NCI-H748 (cell line): ENCODE data around the gene AGAP2.
"Not testable (repeated sequence)": the region's sequence is repeated elsewhere in the genome, so short reads cannot be mapped to it uniquely, and the experiment has no call there.

Experiments
- DNase-seq: peaks from one replicate; lab custom pipeline; 2025; ENCODE audit not compliant: unreplicated experiment; lab: John Stamatoyannopoulos, UW

AGAP2 gene

DNA sequence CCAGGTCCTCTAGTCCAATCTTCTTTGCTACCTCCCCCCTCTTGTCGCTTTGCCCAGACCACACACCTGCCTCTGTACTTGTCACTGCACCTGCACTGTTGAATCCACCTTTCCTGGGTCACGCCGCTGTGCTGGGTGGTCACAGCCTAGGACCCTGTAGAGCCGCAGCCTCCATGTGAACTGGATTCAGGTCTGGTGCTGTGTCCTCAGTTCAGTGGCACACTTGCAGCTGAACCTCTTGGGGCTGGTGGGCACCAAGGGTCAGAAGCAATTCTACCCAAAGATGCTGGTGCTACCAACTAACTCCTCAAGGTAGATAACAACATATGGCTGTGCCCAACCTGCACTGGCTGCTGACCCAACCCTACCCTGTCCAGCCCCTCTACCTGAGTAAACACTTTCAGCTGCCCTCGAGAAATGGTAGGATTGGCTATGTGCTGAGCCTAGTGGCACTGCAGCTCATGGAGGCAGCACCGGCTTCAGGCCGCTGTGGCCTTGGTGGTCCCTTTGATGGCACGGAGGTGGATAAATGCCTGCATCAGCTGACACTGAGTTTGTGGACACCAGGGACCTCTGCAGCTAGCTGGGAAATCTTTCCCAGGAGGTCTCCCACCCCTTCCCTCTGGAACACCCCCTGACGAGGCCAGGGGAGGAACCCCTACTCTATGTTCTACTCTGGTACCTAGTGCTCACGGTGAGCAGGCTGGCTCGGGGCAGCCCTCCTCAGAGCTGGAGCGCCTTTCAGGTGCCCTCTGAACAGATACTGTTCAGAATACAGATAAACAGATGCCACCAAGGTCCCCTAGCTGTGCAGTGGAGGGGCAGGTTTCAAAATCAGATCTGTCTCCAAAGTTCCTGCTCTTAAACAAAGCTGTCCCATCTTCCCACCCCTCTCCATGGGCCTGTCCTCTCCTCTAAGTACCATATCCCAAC, 14.3 kb downstream of the AGAP2 start:
- DNase-seq, result no peak

DNA sequence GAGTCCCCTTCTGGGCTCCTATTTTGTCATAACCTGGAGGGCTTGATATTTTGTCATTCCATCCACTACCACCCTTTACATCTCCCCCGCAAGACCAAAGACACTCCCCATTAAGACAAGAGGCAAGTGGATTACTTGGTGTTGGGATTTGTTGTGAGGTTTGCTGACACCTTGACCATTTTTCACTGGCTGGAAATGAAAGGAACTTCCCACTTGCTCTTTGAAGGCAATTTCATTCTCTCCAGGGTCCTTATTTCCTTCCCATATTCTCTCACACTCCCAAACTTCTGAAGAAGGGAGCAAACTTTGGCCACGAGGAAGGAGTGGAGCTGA, 14.9 kb downstream of the AGAP2 start:
- DNase-seq, result no peak

DNA sequence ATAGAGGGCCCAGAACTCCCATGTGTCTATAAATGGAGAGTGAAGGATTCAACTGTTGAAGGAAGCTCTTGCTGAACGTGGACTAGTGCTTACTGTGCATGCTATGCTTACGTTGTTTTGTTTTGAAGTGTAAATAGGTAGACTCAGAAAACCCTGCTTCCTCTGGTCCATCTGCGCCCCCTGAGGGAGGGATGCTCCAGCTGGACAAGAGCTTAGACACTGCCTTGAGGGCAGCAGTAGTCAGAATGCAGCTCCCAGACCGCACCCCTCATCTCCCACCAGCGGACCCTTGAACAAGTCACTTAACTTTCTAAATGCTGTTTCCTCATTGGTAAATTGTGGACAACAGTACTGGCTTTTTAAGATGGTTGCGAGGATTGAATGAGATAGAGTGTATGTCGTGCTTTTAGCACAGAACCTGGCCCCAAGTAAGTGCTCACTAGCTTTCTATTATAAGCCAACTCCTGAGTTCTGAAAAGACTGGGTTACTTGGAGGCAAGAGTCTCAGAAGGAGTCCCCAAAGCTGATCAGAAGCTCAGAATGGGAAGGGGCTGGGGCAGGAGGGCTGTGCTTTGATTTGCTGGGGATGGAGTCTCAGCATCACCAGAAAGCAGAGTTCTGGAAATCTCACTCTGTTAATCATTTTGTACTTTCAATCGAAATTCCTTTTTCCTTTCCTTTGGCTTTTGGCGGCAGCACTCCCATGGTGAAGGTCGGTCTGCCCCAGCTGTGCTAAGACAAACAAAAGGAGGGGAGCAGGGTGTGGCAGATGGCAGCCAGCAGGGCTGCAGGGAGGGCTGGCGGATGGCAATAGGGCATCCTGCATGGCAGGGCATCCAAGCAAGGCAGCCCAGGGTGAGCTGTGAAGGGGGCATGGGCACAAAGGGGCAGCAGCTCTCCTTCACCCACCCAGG, 15.6 kb downstream of the AGAP2 start:
- DNase-seq, result peak; percentile 54

DNA sequence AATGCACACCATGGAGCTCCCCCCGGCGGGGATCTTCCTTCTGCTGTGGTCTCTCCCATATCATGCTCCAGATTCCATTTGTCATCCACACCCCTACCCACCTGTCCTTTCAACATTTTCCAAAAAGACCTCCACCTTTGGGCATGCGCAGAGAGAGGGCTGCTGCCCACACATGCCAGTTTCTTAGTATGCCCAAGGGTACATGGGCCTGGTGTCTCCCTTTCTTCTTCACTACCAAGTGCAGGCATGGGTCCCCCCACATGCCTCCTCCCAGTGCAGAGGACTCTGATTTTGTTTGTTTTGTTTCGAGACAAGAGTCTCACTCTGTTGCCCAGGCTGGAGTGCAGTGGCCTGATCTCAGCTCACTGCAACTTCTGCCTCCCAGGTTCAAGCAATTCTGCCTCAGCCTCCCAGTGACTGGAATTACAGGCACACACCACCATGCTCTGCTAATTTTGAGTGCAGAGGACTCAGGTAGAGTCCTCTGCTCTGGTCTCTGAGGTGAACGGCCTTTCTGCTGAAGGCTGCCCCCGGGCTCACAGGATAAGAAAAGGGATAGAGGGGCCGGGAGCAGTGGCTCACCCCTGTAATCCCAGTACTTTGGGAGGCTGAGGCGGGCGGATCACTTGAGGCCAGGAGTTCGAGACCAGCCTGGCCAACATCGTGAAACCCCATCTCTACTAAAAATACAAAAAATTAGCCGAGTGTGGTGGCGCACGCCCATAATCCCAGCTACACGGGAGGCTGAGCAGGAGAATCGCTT, 16.5 kb downstream of the AGAP2 start:
- not testable (repeated sequence) for DNase-seq

DNA sequence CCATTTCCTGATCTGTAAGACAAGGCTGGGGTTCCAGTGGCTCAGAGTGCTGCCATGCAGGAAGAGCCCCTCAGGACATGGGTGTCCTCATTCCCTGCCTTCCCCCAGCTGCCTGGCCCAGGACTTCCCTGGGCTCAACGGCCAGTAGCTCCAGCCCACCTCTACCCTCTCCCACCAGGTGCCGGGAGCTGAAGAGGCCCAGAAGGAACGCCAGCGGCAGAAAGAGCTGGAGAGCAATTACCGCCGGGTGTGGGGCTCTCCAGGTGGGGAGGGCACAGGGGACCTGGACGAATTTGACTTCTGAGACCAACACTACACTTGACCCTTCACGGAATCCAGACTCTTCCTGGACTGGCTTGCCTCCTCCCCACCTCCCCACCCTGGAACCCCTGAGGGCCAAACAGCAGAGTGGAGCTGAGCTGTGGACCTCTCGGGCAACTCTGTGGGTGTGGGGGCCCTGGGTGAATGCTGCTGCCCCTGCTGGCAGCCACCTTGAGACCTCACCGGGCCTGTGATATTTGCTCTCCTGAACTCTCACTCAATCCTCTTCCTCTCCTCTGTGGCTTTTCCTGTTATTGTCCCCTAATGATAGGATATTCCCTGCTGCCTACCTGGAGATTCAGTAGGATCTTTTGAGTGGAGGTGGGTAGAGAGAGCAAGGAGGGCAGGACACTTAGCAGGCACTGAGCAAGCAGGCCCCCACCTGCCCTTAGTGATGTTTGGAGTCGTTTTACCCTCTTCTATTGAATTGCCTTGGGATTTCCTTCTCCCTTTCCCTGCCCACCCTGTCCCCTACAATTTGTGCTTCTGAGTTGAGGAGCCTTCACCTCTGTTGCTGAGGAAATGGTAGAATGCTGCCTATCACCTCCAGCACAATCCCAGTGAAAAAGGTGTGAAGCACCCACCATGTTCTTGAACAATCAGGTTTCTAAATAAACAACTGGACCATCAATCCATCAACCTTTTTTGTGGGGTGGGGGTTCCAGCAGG, 17.6 kb downstream of the AGAP2 start:
- DNase-seq, result no peak

DNA sequence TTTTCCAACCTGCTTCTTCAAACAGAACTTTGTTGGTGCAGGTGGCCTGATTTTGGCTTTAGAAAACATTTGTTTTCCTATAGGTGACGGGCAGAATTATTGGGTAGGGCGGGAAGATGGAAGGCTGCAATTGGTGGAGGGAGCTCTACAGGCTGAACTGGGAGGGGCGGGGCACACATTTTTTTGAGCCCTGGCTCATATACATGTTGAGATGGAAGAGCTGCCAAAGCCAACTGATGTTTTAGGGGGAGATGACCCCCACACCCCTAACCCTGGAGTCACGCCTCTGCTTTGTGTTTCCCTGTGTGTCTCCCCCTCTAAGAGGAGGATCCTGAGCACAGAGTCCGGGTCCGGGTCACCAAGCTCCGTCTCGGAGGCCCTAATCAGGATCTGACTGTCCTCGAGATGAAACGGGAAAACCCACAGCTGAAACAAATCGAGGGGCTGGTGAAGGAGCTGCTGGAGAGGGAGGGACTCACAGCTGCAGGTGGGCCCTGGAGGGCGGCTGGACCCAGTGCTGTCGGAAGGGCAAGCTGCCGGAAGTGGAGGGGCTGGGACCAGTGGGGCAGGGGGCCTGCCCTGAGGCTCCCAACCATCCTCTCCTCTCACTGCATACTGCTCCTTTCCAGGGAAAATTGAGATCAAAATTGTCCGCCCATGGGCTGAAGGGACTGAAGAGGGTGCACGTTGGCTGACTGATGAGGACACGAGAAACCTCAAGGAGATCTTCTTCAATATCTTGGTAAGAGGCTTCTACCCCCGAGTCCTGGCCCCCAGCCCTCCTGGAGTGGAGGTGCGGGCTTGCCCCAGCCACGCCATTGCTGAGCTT, 18.6 kb downstream of the AGAP2 start:
- no peak for DNase-seq

DNA sequence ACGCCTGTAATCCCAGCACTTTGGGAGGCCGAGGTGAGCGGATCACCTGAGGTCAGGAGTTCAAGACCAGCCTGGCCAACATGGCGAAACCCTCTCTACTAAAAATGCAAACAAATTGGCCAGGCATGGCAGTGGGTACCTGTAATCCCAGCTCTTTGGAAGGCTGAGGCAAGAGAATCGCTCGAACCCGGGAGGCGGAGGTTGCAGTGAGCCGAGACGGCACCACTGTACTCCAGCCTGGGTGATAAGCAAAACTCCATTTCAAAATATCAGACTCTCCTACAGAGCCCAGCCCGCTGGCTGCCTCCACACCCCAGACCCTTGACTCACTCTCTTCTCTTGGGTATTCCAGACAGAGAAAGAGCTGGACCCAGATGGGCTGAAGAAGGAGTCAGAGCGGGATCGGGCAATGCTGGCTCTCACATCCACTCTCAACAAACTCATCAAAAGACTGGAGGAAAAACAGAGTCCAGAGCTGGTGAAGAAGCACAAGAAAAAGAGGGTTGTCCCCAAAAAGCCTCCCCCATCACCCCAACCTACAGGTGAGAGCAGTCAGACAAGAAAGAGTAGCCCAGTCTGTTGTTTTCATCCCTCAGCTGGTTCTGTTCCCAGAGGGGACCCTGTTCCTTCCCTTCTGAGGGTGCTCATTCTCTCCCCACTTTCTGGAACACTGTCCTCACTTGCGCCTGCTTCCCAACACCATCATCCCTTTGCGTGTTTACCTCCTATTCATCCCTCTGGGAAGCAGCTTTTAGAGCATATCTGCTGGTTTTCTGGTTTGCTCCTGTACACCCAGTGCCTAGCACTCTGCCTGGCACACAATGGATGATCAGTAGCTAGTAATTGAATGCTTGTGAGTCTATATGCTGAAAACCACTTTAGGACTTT, 19.7 kb downstream of the AGAP2 start:
- DNase-seq, result no peak

DNA sequence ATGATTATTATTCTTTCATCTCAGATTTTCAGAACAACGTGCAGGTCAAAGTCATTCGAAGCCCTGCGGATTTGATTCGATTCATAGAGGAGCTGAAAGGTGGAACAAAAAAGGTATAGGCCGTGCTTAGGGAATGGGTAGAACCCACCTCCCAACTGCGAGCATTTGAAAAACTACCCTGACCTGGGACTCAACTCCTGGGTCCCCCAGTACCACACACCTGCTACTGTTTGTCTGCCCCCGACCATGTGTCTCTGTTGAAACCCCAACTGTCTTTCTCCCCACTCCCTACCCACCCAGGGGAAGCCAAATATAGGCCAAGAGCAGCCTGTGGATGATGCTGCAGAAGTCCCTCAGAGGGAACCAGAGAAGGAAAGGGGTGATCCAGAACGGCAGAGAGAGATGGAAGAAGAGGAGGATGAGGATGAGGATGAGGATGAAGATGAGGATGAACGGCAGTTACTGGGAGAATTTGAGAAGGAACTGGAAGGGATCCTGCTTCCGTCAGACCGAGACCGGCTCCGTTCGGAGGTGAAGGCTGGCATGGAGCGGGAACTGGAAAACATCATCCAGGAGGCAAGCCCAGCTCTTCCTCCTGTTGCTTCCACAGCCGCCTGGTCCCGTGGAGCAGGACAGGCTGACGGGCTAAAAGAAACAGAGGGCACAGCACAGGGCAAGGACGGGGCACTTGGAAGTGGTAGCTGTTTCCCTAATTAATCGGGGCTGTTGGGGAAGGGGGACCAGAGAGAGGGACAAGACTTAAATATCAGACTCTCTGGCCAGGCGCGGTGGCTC, 20.5 kb downstream of the AGAP2 start:
- no peak for DNase-seq

DNA sequence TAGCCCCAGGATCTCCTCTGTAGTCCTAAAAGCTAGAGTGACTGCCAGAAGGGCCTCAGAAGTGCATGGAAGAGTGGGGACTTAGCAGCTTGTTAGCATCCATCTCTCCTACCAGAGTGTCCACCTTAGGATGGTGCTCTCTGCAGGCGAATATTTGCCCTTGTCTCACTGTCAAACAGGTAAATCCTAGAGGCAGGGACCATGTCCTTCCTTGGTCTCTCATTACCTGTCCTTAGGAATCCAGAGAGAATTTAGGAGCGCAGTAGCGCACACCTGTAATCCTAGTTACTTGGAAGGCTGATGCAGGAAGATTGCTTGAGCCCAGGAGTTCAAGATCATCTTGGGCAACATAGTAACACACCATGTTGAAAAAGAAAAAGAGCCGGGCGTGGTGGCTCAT, 21.4 kb downstream of the AGAP2 start:
- DNase-seq, result no peak

DNA sequence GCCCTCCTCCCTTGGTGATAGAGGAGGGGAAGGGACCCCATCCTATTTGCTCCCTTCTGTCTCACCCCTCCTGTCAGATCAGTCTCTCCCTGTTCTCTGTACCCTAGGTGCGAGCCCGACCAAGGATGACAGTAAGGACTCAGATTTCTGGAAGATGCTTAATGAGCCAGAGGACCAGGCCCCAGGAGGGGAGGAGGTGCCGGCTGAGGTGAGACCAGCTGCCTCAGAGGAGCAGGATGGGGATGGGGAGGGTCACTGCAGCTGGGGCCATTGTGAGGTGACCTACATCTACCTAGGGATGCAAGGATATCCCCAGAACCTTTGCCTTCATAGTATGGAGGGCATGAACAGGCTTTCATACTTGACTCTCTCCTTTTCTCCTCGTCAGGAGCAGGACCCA, 22.2 kb downstream of the AGAP2 start:
- no peak for DNase-seq

DNA sequence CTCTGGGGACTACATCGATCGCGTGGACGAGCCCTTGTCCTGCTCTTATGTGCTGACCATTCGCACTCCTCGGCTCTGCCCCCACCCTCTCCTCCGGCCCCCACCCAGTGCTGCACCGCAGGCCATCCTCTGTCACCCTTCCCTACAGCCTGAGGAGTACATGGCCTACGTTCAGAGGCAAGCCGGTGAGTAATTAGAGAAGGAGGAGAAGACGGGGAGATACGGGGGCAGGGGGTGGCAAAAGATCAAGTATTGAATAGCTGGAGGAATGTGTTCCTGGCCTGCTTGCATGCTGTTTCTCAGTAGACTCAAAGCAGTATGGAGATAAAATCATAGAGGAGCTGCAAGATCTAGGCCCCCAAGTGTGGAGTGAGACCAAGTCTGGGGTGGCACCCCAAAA, 22.8 kb downstream of the AGAP2 start:
- DNase-seq, result no peak

DNA sequence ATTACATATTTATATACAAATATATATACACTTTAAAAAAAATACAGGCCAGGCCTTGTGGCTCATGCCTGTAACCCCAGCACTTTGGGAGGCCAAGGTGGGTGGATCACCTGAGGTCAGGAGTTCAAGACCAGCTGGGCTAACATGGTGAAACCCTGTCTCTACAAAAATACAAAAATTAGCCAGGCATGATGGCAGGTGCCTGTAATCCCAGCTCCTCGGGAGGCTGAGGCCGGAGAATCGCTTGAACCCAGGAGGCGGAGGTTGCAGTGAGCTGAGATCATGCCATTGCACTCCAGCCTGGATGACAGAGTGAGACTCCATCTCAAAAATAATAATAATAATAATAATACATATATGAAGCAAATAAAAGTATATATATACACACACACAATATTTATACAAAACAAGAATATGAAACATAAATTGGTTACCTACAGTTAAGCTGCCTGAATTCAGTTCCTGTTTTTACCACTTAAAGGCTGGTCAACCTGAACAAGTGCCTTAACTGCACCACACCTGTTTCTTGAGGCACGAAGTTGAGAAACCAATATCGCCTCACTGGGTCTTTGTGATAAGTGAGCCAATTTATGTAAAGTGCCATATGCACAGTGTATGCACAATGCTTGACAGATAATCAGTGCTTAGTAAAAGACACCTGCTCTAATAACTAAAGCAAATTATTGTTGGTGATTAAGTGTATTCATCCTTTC, 23.4 kb downstream of the AGAP2 start:
- not testable (repeated sequence) for DNase-seq

DNA sequence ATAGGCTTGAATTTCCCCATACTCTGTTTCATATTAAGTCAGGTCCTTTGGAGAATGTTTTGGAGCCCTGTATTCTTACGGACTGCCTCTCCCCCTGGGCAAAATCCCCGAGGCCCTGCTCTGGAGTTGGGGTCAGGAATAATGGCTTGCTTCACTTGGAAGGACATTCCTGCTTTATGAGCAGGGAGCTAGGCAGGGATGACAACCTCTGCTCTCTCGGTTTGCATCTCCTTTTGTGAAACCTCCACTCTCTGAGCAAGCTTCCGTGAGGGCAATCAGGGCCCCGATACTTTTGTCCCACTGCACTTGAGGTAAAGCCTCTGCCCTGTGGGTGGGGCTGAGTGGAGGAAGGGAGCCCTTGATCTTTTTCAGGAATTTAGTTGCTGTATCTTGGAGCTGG, 25.3 kb downstream of the AGAP2 start:
- DNase-seq, result no peak

DNA sequence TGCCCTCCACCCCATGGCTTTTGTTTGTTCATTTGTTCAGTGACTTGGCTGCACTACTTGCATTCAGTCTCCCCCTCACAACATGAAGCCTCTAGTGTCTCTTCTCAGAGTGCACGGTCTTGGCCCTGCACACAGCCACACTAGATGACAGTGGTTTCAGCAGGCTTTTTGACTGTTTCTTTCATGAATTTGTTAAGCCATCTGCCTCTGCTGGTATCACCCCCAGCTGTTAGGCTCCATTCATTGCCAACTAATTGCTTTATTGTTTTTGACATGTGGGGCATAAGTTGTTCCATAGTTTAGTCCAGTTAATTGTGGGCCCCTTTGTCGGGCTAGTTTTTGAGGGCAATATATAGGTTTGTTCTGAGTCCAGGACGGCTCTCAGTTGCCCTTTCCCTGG, 25.8 kb downstream of the AGAP2 start:
- no peak for DNase-seq

DNA sequence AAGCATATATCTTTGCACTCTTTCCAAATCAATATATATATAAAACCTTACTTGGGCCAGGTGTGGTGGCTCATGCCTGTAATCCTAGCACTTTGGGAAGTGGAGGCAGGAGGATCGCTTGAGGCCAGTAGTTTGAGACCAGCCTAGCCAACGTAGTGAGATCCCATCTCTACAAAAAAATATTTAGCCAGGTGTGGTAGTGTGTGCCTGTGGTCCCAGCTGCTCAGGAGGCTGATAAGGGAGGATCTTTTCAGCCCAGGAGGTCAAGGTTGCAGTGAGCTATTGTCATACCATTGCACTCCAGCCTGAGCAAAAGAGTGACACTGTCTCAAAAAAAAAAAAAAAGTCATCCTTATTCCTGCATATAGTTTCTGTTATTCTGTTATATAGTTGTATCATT, 30.2 kb downstream of the AGAP2 start:
- no peak for DNase-seq

DNA sequence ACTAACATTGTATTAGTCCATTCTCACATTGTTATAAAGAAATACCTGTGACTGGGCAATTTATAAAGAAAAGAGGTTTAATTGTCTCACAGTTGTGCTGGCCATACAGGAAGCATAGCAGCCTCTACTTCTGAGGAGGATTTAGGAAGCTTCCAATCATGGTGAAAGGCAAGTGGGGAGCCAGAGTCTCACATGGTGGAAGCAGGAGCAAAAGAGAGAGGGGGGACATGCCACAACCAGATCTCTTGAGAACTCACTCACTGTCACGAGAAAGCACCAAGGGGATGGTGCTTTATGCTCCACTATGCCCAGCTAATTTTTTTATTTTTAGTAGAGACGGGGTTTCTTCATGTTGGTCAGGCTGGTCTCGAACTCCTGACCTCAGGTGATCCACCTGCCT, 31.3 kb downstream of the AGAP2 start:
- no peak for DNase-seq

DNA sequence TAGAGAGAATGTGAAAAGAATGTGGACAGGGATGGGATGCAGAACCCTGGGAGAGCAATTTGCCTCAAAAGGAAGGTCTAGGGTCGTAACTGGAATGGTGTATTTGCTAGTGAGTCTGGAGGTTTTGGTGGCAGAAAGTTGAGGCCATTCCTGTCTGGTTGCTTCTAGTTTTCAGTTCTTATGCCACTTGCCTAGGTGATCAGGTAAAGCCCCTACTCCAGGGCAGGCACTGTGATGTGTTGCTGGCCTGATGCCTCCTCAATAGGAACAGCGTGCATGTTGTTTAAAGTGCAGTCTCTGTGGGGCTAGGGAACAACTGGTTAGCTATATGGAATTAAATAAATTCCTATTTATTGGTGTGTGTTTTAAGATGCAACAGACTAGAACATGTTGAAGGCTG, 38.2 kb downstream of the AGAP2 start:
- DNase-seq, result no peak
